Measurements from ENCODE around the gene SOX4.
A peak's percentile ranks its signal among the peaks of the same experiment; 100 is the strongest.

SOX4 gene

DNA sequence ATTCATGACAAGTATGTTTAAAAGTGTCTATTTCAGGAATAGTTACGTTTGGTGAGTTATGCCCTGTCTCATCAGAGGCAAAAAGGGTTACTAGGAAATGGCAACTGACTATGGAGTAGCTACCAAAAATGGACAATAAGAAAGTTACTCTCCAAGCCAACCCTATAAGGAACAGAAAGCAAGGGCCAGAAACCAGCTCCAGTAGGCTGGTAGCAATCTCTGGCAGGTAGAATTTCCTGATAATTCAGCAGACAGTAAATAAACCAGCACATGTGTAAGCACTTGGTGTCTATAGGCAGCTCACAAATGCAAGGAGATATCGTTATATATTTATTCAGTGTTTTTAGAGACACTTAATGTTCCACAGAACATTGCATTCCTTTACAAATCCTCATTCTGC lies 20.3 kb downstream of the SOX4 start:
- TF ChIP-seq, protein P1, sequence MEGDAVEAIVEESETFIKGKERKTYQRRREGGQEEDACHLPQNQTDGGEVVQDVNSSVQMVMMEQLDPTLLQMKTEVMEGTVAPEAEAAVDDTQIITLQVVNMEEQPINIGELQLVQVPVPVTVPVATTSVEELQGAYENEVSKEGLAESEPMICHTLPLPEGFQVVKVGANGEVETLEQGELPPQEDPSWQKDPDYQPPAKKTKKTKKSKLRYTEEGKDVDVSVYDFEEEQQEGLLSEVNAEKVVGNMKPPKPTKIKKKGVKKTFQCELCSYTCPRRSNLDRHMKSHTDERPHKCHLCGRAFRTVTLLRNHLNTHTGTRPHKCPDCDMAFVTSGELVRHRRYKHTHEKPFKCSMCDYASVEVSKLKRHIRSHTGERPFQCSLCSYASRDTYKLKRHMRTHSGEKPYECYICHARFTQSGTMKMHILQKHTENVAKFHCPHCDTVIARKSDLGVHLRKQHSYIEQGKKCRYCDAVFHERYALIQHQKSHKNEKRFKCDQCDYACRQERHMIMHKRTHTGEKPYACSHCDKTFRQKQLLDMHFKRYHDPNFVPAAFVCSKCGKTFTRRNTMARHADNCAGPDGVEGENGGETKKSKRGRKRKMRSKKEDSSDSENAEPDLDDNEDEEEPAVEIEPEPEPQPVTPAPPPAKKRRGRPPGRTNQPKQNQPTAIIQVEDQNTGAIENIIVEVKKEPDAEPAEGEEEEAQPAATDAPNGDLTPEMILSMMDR (IDR thresholded peaks at IDR 0.05; ENCODE audit: insufficient read depth, low read depth, low read length, missing control alignments), result no peak
- no peak for DNase-seq (ENCODE audit: low read depth)
- H3K4me3 ChIP-seq (ENCODE audit: low read length), result no peak overlapping the region

DNA sequence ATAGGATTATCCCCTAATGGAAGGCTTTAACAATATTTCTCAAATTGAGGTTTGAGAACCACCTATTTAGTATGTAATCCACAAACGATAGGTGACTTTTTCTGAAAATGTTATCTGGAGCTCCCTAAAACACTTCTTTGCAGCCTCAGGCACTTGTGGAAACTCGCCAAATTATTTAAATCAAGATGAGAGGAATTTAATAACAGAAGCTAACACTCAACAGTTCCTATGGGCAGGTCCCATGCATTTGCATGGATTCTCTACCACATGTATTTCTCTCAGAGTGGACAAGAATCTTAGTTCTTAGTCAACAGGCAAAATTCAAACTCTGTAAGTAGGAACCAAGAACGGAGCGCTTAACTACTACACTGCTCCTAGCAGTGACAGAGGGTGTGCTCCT lies 20.7 kb downstream of the SOX4 start:
- TF ChIP-seq, protein P1 (IDR thresholded peaks at IDR 0.05; ENCODE audit: insufficient read depth, low read depth, low read length, missing control alignments), result no peak
- no peak for DNase-seq (ENCODE audit: low read depth)
- H3K4me3 ChIP-seq (ENCODE audit: low read length), result no peak overlapping the region

DNA sequence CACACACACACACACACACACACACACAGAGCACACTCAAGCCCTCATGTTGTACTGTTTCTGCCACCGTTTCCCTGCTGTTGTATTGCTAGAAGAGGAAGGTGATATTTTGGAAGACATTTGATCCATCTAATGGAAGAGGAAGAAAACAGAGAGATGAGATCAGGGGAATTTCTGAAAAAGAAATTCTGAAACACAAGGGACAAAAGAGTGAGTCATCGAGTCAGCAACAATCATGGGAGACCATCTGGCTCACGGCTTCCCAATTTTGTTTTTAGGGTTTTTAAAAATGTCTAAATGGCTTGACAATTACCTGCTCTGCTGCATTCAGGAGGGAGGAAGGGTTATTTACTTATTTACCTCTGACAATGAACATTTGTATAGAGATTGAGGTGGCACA lies 22.0 kb downstream of the SOX4 start:
- no peak overlapping the region for H3K4me3 ChIP-seq (ENCODE audit: low read length)
- TF ChIP-seq, protein P1 (IDR thresholded peaks at IDR 0.05; ENCODE audit: insufficient read depth, low read depth, low read length, missing control alignments), result no peak
- peak; percentile 28 for DNase-seq (ENCODE audit: low read depth)

DNA sequence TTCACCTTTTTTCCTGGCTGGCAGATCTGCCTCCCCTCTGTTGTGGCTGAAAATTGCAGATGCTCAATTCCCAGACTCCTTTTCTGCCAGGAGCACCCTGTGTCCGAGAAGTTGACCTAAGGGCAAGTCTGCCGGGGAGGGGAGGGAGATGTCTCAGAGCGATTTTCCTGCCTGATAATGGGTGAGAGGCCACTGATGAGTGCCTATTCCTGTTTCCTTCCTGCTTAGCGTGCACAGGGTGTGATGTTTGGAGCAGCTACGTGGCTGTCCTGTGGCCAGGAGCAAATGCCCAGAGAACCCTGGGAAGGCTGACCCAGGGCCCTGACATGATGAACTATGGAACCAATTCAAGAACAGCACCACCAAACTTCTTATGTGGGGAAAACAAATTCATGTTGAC lies 22.5 kb downstream of the SOX4 start:
- TF ChIP-seq, protein P1 (IDR thresholded peaks at IDR 0.05; ENCODE audit: insufficient read depth, low read depth, low read length, missing control alignments), result no peak
- no peak overlapping the region for H3K4me3 ChIP-seq (ENCODE audit: low read length)
- no peak for DNase-seq (ENCODE audit: low read depth)

DNA sequence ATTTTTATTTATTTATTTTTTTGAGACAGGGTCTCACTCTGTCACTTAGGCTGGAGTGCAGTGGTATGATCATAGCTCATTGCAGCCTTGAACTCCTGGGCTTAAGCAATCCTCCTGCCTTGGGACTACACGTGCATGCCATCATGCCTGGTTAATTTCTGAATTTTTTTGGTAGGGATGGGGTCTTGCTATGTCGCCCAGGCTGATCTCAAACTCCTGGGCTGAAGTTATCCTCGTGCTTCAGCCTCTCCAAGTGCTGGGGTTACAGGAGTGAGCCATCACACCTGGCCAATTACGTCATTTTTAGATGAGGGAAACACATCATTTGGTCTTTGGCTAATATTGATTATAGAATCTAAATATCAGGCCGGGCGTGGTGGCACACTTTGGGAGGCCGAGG lies 32.1 kb downstream of the SOX4 start:
- DNase-seq (ENCODE audit: low read depth), result no peak
- TF ChIP-seq, protein P1 (IDR thresholded peaks at IDR 0.05; ENCODE audit: insufficient read depth, low read depth, low read length, missing control alignments), result no peak
- no peak overlapping the region for H3K4me3 ChIP-seq (ENCODE audit: low read length)

DNA sequence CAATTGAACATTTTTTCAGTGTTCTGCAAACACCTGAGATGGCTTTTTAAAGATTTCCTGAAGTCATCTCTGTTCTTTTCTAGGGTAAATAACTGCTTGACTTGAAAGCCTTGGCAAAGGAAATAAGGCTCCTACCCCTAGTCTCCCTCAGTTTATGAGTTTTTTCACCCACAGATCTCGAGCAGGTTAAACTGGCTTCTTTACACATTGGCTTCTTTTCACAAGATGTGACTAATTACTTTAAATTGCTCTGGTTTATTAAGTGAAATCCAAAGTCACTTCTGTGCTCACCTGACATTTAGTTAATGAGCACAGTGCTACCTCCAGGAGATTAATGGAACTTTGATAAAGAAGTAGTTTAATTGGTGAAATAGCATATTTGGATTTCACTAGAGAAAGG lies 33.2 kb downstream of the SOX4 start:
- peak; percentile 55 for DNase-seq (ENCODE audit: low read depth)
- TF ChIP-seq, protein P1 (IDR thresholded peaks at IDR 0.05; ENCODE audit: insufficient read depth, low read depth, low read length, missing control alignments), result no peak
- no peak overlapping the region for H3K4me3 ChIP-seq (ENCODE audit: low read length)

DNA sequence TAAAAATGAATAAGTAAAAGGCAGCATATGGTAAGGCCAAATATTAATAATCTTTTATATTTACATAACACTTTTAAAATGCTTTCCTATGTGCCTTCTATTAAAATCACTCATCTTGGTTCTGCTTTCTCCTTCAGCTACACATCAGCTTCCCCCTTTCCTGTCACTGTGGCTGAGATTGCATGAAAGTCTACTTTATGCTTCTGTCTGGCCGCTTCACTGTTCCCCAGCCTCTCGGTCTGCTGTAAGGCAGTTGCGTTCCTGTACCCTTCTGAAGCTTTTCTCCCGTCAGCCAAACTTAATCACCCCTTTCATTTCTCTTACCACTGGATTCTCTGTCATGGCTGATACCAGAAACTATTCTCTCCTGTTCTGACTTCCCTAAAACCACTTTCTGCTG lies 34.6 kb downstream of the SOX4 start:
- TF ChIP-seq, protein P1 (IDR thresholded peaks at IDR 0.05; ENCODE audit: insufficient read depth, low read depth, low read length, missing control alignments), result no peak
- DNase-seq (ENCODE audit: low read depth), result no peak
- no peak overlapping the region for H3K4me3 ChIP-seq (ENCODE audit: low read length)

Measured in epithelial cell of esophagus (primary cell).